Measurements from ENCODE around the gene DNAH17. TPM values are rescaled to one million over a fixed set of nuclear protein-coding genes. Genes with fewer than 3 reads are reported as not detected.

DNAH17 gene
- polyA plus RNA-seq, 1 donor from 2014 or later = 1.1 TPM

GRCh38 chr17:78572239-78573205 lies 4.7 kb downstream of the DNAH17 start:
- H3K27ac Mint-ChIP-seq = peak overlapping the region in 1 of 3 donors; percentile 36
- peak overlapping the region in 1 of 4 donors; percentile 73 for H3K4me3 Mint-ChIP-seq
- peaks cover 0 to 4% (median 1%) of the 10 kb centered on the region in 3 donors for H3K4me1 Mint-ChIP-seq
- no peaks in the 10 kb centered on the region for H3K9me3 Mint-ChIP-seq
- H3K27me3 Mint-ChIP-seq = peaks cover 14% of the 10 kb centered on the region
- H3K36me3 Mint-ChIP-seq = no peaks in the 10 kb centered on the region

- H3K27ac Mint-ChIP-seq = no peak overlapping the region
- no peak overlapping the region for H3K4me3 Mint-ChIP-seq
- H3K4me1 Mint-ChIP-seq = peaks cover 0 to 4% (median 1%) of the 10 kb centered on the region in 3 donors
- H3K27me3 Mint-ChIP-seq = peaks cover 14% of the 10 kb centered on the region
- no peaks in the 10 kb centered on the region for H3K36me3 Mint-ChIP-seq
- H3K9me3 Mint-ChIP-seq = no peaks in the 10 kb centered on the region
These were observed 5.9 kb downstream of the DNAH17 start for GRCh38 chr17:78571329-78571728.

GRCh38 chr17:78568494-78569115 lies 8.6 kb downstream of the DNAH17 start:
- peaks cover 19% of the 10 kb centered on the region for H3K27me3 Mint-ChIP-seq
- peaks cover 0 to 4% (median 1%) of the 10 kb centered on the region in 3 donors for H3K4me1 Mint-ChIP-seq
- no peaks in the 10 kb centered on the region for H3K36me3 Mint-ChIP-seq
- no peak overlapping the region for H3K4me3 Mint-ChIP-seq
- H3K27ac Mint-ChIP-seq = peak overlapping the region in 1 of 3 donors; percentile 80
- no peaks in the 10 kb centered on the region for H3K9me3 Mint-ChIP-seq

- H3K27me3 Mint-ChIP-seq = peaks cover 19% of the 10 kb centered on the region
- no peak overlapping the region for H3K27ac Mint-ChIP-seq
- no peaks in the 10 kb centered on the region for H3K9me3 Mint-ChIP-seq
- H3K4me1 Mint-ChIP-seq = peaks cover 0 to 4% (median 1%) of the 10 kb centered on the region in 3 donors
- H3K36me3 Mint-ChIP-seq = no peaks in the 10 kb centered on the region
- no peak overlapping the region for H3K4me3 Mint-ChIP-seq
These were observed 9.2 kb downstream of the DNAH17 start for GRCh38 chr17:78567991-78568390.

- Mint-ChIP-seq H3K4me1 (peaks cover 0 to 3% (median 0%) of the 10 kb centered on the region in 3 donors), H3K27me3 (peaks cover 19% of the 10 kb centered on the region), H3K9me3 (no peaks in the 10 kb centered on the region), H3K4me3 (no peak overlapping the region), H3K27ac (no peak overlapping the region), H3K36me3 (no peaks in the 10 kb centered on the region)
These were observed 10.2 kb downstream of the DNAH17 start for GRCh38 chr17:78566947-78567346.

- Mint-ChIP-seq H3K4me1 (no peaks in the 10 kb centered on the region), H3K9me3 (no peaks in the 10 kb centered on the region), H3K36me3 (no peaks in the 10 kb centered on the region), H3K4me3 (no peak overlapping the region), H3K27ac (no peak overlapping the region), H3K27me3 (peaks cover 5% of the 10 kb centered on the region)
These were observed 13.7 kb downstream of the DNAH17 start for GRCh38 chr17:78563189-78564145.

GRCh38 chr17:78562734-78563133 lies 14.5 kb downstream of the DNAH17 start:
- Mint-ChIP-seq H3K4me1 (no peaks in the 10 kb centered on the region), H3K9me3 (no peaks in the 10 kb centered on the region), H3K27ac (no peak overlapping the region), H3K4me3 (no peak overlapping the region), H3K36me3 (no peaks in the 10 kb centered on the region), H3K27me3 (peaks cover 5% of the 10 kb centered on the region)

GRCh38 chr17:78561166-78561565 lies 16.0 kb downstream of the DNAH17 start:
- Mint-ChIP-seq H3K4me1 (peaks cover 0 to 2% (median 0%) of the 10 kb centered on the region in 3 donors), H3K9me3 (no peaks in the 10 kb centered on the region), H3K27ac (no peak overlapping the region), H3K27me3 (peaks cover 14% of the 10 kb centered on the region), H3K36me3 (no peaks in the 10 kb centered on the region), H3K4me3 (no peak overlapping the region)

- Mint-ChIP-seq H3K27me3 (peaks cover 14% of the 10 kb centered on the region), H3K27ac (no peak overlapping the region), H3K36me3 (no peaks in the 10 kb centered on the region), H3K4me3 (no peak overlapping the region), H3K9me3 (no peaks in the 10 kb centered on the region), H3K4me1 (peaks cover 0 to 2% (median 0%) of the 10 kb centered on the region in 3 donors)
These were observed 16.5 kb downstream of the DNAH17 start for GRCh38 chr17:78560731-78561130.

- Mint-ChIP-seq H3K4me3 (no peak overlapping the region), H3K9me3 (no peaks in the 10 kb centered on the region), H3K27me3 (peaks cover 11% of the 10 kb centered on the region), H3K27ac (no peak overlapping the region), H3K36me3 (no peaks in the 10 kb centered on the region), H3K4me1 (peaks cover 0 to 2% (median 0%) of the 10 kb centered on the region in 3 donors)
These were observed 17.3 kb downstream of the DNAH17 start for GRCh38 chr17:78559749-78560368.

GRCh38 chr17:78558989-78559388 lies 18.2 kb downstream of the DNAH17 start:
- Mint-ChIP-seq H3K27ac (no peak overlapping the region), H3K4me1 (peaks cover 0 to 2% (median 0%) of the 10 kb centered on the region in 3 donors)

GRCh38 chr17:78558181-78558850 lies 18.9 kb downstream of the DNAH17 start:
- H3K27ac Mint-ChIP-seq = no peak overlapping the region
- H3K27me3 Mint-ChIP-seq = peaks cover 9% of the 10 kb centered on the region
- no peak overlapping the region for H3K4me3 Mint-ChIP-seq
- peaks cover 0 to 2% (median 0%) of the 10 kb centered on the region in 3 donors for H3K4me1 Mint-ChIP-seq
- no peaks in the 10 kb centered on the region for H3K36me3 Mint-ChIP-seq
- H3K9me3 Mint-ChIP-seq = no peaks in the 10 kb centered on the region

More at GRCh38 chr17:78558989-78559388, 18.2 kb downstream of the DNAH17 start:
- peaks cover 9% of the 10 kb centered on the region for H3K27me3 Mint-ChIP-seq
- H3K9me3 Mint-ChIP-seq = no peaks in the 10 kb centered on the region
- no peaks in the 10 kb centered on the region for H3K36me3 Mint-ChIP-seq
- no peak overlapping the region for H3K4me3 Mint-ChIP-seq

- Mint-ChIP-seq H3K4me1 (peaks cover 0 to 2% (median 0%) of the 10 kb centered on the region in 3 donors), H3K9me3 (no peaks in the 10 kb centered on the region), H3K27me3 (peaks cover 9% of the 10 kb centered on the region), H3K36me3 (no peaks in the 10 kb centered on the region), H3K4me3 (no peak overlapping the region), H3K27ac (no peak overlapping the region)
These were observed 19.6 kb downstream of the DNAH17 start for GRCh38 chr17:78557598-78558039.

All from IgD-negative memory B cell (primary cell).